HEK293 (cell line): Measurements from ENCODE around the gene THEMIS2.
"Not testable (repeated sequence)": the region's sequence is repeated elsewhere in the genome, so short reads cannot be mapped to it uniquely, and the experiment has no call there.

ENCODE experiments used
- ZNF121 ChIP-seq: fragments of 450-650 bp; formaldehyde crosslinking; IDR thresholded peaks from 2 replicates; pipeline ENCODE4 v1.5.1; 2016; ENCODE audit warnings: missing biosample characterization, missing genetic modification characterization
- ZNF223 ChIP-seq: fragments of 450-650 bp; formaldehyde crosslinking; IDR thresholded peaks from 2 replicates; pipeline ENCODE4 v1.5.1; 2016; ENCODE audit warnings: missing biosample characterization, missing genetic modification characterization
- ZNF239 ChIP-seq: fragments of 450-650 bp; formaldehyde crosslinking; IDR thresholded peaks from 2 replicates; pipeline ENCODE4 v1.5.1; 2016; ENCODE audit warnings: missing biosample characterization, missing genetic modification characterization
- ZNF274 ChIP-seq, 2 experiments: fragments of 200-500 bp in 1 of 2; fragments of 450-650 bp in 1 of 2; sonication (Bioruptor generic) in 1 of 2; formaldehyde crosslinking in 1 of 2; IDR thresholded peaks; 2 replicates each; pipeline versions ENCODE4 v1.5.1 to v1.6.1; 2014 to 2016; ENCODE audit warnings: borderline replicate concordance in 1 of 2, inconsistent platforms in 1 of 2, low read length in 1 of 2, missing biosample characterization in 1 of 2, missing genetic modification characterization in 1 of 2
- ZNF292 ChIP-seq: fragments of 450-650 bp; formaldehyde crosslinking; IDR thresholded peaks from 2 replicates; pipeline ENCODE4 v1.5.1; 2016; ENCODE audit warnings: low read depth, missing biosample characterization, missing genetic modification characterization, borderline replicate concordance
- ZNF560 ChIP-seq: fragments of 450-650 bp; formaldehyde crosslinking; IDR thresholded peaks from 2 replicates; pipeline ENCODE4 v1.5.1; 2017; ENCODE audit warnings: missing biosample characterization, missing genetic modification characterization, borderline replicate concordance
- ZNF660 ChIP-seq: fragments of 450-650 bp; IDR thresholded peaks from 2 replicates; pipeline ENCODE4 v1.5.1; 2018; ENCODE audit warnings: missing biosample characterization, mild to moderate bottlenecking, missing genetic modification characterization
- TF ChIP-seq, protein P1 (sequence below): fragments of 450-650 bp; formaldehyde crosslinking; IDR thresholded peaks from 2 replicates; pipeline ENCODE4 v1.5.1; 2016; ENCODE audit warnings: missing biosample characterization, missing genetic modification characterization
- TF ChIP-seq, protein P2 (sequence below): fragments of 450-650 bp; formaldehyde crosslinking; optimal IDR thresholded peaks from 2 replicates; pipeline ENCODE3; 2016; ENCODE audit warnings: missing biosample characterization, mild to moderate bottlenecking, missing genetic modification characterization

DNA sequence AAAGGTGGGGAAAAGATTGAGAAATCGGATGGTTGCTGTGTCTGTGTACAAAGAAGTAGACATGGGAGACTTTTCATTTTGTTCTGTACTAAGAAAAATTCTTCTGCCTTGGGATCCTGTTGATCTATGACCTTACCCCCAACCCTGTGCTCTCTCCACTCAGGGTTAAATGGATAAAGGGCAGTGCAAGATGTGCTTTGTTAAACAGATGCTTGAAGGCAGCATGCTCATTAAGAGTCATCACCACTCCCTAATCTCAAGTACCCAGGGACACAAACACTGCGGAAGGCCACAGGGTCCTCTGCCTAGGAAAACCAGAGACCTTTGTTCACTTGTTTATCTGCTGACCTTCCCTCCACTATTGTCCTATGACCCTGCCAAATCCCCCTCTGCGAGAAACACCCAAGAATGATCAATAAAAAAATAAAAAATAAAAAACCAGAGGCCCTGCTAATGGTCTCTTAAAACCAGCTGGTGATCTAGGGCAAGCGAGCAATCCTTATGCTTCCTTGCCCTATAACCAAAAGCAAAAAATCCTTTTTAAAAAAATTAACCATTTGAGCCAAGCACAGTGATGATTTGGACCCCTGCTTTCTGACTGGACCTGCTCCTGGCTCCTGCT, 42.9 kb upstream of the THEMIS2 start:
- TF ChIP-seq, protein P1, sequence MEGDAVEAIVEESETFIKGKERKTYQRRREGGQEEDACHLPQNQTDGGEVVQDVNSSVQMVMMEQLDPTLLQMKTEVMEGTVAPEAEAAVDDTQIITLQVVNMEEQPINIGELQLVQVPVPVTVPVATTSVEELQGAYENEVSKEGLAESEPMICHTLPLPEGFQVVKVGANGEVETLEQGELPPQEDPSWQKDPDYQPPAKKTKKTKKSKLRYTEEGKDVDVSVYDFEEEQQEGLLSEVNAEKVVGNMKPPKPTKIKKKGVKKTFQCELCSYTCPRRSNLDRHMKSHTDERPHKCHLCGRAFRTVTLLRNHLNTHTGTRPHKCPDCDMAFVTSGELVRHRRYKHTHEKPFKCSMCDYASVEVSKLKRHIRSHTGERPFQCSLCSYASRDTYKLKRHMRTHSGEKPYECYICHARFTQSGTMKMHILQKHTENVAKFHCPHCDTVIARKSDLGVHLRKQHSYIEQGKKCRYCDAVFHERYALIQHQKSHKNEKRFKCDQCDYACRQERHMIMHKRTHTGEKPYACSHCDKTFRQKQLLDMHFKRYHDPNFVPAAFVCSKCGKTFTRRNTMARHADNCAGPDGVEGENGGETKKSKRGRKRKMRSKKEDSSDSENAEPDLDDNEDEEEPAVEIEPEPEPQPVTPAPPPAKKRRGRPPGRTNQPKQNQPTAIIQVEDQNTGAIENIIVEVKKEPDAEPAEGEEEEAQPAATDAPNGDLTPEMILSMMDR (tag by site-specific recombination): not testable (repeated sequence)
- not testable (repeated sequence) for TF ChIP-seq ZNF660; ZNF274 (IDR thresholded peaks at IDR 0.05; ENCODE audit: low read length); ZNF274 (tag by site-specific recombination; IDR thresholded peaks at IDR 0.05; ENCODE audit: borderline replicate concordance); ZNF560 (tag by site-specific recombination); ZNF239 (tag by site-specific recombination); ZNF223 (tag by site-specific recombination); ZNF292 (tag by site-specific recombination); ZNF121
- TF ChIP-seq, protein P2, sequence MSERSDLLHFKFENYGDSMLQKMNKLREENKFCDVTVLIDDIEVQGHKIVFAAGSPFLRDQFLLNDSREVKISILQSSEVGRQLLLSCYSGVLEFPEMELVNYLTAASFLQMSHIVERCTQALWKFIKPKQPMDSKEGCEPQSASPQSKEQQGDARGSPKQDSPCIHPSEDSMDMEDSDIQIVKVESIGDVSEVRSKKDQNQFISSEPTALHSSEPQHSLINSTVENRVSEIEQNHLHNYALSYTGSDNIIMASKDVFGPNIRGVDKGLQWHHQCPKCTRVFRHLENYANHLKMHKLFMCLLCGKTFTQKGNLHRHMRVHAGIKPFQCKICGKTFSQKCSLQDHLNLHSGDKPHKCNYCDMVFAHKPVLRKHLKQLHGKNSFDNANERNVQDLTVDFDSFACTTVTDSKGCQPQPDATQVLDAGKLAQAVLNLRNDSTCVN (tag by site-specific recombination): not testable (repeated sequence)
